Loucy (cell line): Measurements from ENCODE around the gene SLC25A21.
A peak's percentile ranks its signal among the peaks of the same experiment; 100 is the strongest.
"Not testable (repeated sequence)": the region's sequence is repeated elsewhere in the genome, so short reads cannot be mapped to it uniquely, and the experiment has no call there.

Experiments
- H2AFZ ChIP-seq: fragments of 200-600 bp; sonication (generic); 2 replicates; pipeline ENCODE4 v1.6.0; 2016; ENCODE audit warnings: antibody characterized with exemption, mild to moderate bottlenecking, low read length, moderate library complexity
- H3F3A ChIP-seq: fragments of 200-600 bp; 2 replicates; pipeline ENCODE4 v1.6.0; 2016; ENCODE audit warnings: antibody characterized with exemption, low read depth, mild to moderate bottlenecking
- H3K27me3 ChIP-seq: fragments of 200-600 bp; sonication (generic); 2 replicates; pipeline ENCODE4 v1.6.1; 2014; ENCODE audit warnings: low read length, mild to moderate bottlenecking; ENCODE audit not compliant: insufficient read depth, poor library complexity, severe bottlenecking
- H3K36me3 ChIP-seq: fragments of 200-600 bp; sonication (generic); 2 replicates; pipeline ENCODE4 v1.6.1; 2016; ENCODE audit warnings: low read length; ENCODE audit not compliant: insufficient read depth
- H3K4me1 ChIP-seq: fragments of 200-600 bp; sonication (generic); 2 replicates; pipeline ENCODE4 v1.5.1; 2014; ENCODE audit warnings: low read length, mild to moderate bottlenecking; ENCODE audit not compliant: insufficient read depth, poor library complexity, severe bottlenecking
- H3K4me2 ChIP-seq: fragments of 200-600 bp; sonication (generic); 2 replicates; pipeline ENCODE4 v1.6.0; 2014; ENCODE audit warnings: antibody characterized with exemption, low read length, low read depth, mild to moderate bottlenecking; ENCODE audit not compliant: poor library complexity, severe bottlenecking
- H3K4me3 ChIP-seq: fragments of 200-600 bp; sonication (generic); 2 replicates; pipeline ENCODE4 v1.5.1; 2014; ENCODE audit warnings: low read length, mild to moderate bottlenecking, mixed read lengths; ENCODE audit not compliant: poor library complexity, severe bottlenecking
- H3K79me2 ChIP-seq: fragments of 200-600 bp; sonication (generic); 2 replicates; pipeline ENCODE4 v1.6.1; 2014; ENCODE audit warnings: low read length; ENCODE audit not compliant: insufficient read depth
- H3K9ac ChIP-seq: fragments of 200-600 bp; sonication (generic); 2 replicates; pipeline ENCODE4 v1.6.0; 2014; ENCODE audit warnings: mild to moderate bottlenecking, low read depth, low read length, moderate library complexity; ENCODE audit not compliant: poor library complexity, severe bottlenecking
- H3K9me2 ChIP-seq: fragments of 200-600 bp; sonication (generic); replicated peaks from 2 replicates; pipeline ENCODE4 v1.6.1; 2016; ENCODE audit warnings: low read depth, low read length, mixed read lengths
- H3K9me3 ChIP-seq: fragments of 200-600 bp; sonication (generic); 2 replicates; pipeline ENCODE4 v1.6.1; 2014; ENCODE audit warnings: mild to moderate bottlenecking, antibody characterized with exemption, low read length, low read depth; ENCODE audit not compliant: insufficient read depth
- H4K20me1 ChIP-seq: fragments of 200-600 bp; sonication (generic); 2 replicates; pipeline ENCODE4 v1.6.0; 2014; ENCODE audit warnings: antibody characterized with exemption, low read length, mild to moderate bottlenecking; ENCODE audit not compliant: insufficient read depth, poor library complexity, severe bottlenecking
- CTCF ChIP-seq: fragments of 200-600 bp; sonication (generic); conservative IDR thresholded peaks from 2 replicates; pipeline ENCODE4 v1.5.1; 2014; ENCODE audit warnings: mild to moderate bottlenecking, antibody characterized with exemption, low read length
- EZH2phosphoT487 ChIP-seq: fragments of 200-600 bp; IDR thresholded peaks from 2 replicates; pipeline ENCODE4 v1.6.1; 2018; ENCODE audit warnings: antibody characterized with exemption, mild to moderate bottlenecking, moderate library complexity, borderline replicate concordance

The SLC25A21 gene

GRCh38 chr14:36866867-36867266 lies 305.5 kb downstream of the SLC25A21 start:
- Histone ChIP-seq H3F3A (no peaks in the 10 kb centered on the region), H3K9ac (no peak overlapping the region), H2AFZ (no peak overlapping the region), H3K27me3 (no peaks in the 10 kb centered on the region), H3K79me2 (no peaks in the 10 kb centered on the region), H3K9me2 (no peaks in the 10 kb centered on the region), H3K36me3 (no peaks in the 10 kb centered on the region), H4K20me1 (no peaks in the 10 kb centered on the region), H3K4me2 (no peak overlapping the region), H3K4me1 (no peaks in the 10 kb centered on the region), H3K4me3 (no peak overlapping the region), H3K9me3 (no peaks in the 10 kb centered on the region)
- TF ChIP-seq CTCF, result no peak
- no peak for TF ChIP-seq EZH2phosphoT487

- peak; percentile 20; the same call in 1 of the 2 replicates for TF ChIP-seq CTCF
- TF ChIP-seq EZH2phosphoT487, result no peak
- no peaks in the 10 kb centered on the region for H3K9me2 ChIP-seq
- no peaks in the 10 kb centered on the region for H3K79me2 ChIP-seq
- no peaks in the 10 kb centered on the region for H3K9me3 ChIP-seq
- no peaks in the 10 kb centered on the region for H3K4me1 ChIP-seq
- no peaks in the 10 kb centered on the region for H3K36me3 ChIP-seq
- H3K4me2 ChIP-seq, result no peak overlapping the region
- H3K27me3 ChIP-seq, result no peaks in the 10 kb centered on the region
- no peaks in the 10 kb centered on the region for H3F3A ChIP-seq
- no peaks in the 10 kb centered on the region for H4K20me1 ChIP-seq
- H3K4me3 ChIP-seq, result no peak overlapping the region
- H3K9ac ChIP-seq, result no peak overlapping the region
- no peak overlapping the region for H2AFZ ChIP-seq
Measured at GRCh38 chr14:36863271-36863670, 309.1 kb downstream of the SLC25A21 start.

GRCh38 chr14:36862237-36862636 lies 310.2 kb downstream of the SLC25A21 start:
- not testable (repeated sequence) for H3K4me3 ChIP-seq, H2AFZ ChIP-seq, H3K9me2 ChIP-seq, H3K36me3 ChIP-seq, H3K27me3 ChIP-seq, H3K9me3 ChIP-seq, H3K4me2 ChIP-seq, H3K9ac ChIP-seq, H4K20me1 ChIP-seq, H3K4me1 ChIP-seq, H3F3A ChIP-seq, H3K79me2 ChIP-seq

- Histone ChIP-seq H3K4me3 (no peak overlapping the region), H3K9me2 (no peaks in the 10 kb centered on the region), H3K9ac (no peak overlapping the region), H3K36me3 (no peaks in the 10 kb centered on the region), H4K20me1 (no peaks in the 10 kb centered on the region), H3K9me3 (no peaks in the 10 kb centered on the region), H3K4me2 (no peak overlapping the region), H3K4me1 (no peaks in the 10 kb centered on the region), H3K27me3 (no peaks in the 10 kb centered on the region), H2AFZ (no peak overlapping the region), H3F3A (no peaks in the 10 kb centered on the region), H3K79me2 (no peaks in the 10 kb centered on the region)
- TF ChIP-seq CTCF (no peak), EZH2phosphoT487 (no peak)
Measured at GRCh38 chr14:36860831-36861230, 311.6 kb downstream of the SLC25A21 start.
